Fibroblast of the aortic adventitia (primary cell): Measurements from ENCODE around the gene HTR4. TPM values are rescaled to one million over a fixed set of nuclear protein-coding genes. Genes with fewer than 3 reads are reported as not detected.

Source experiments
- DNase-seq: peaks from one replicate; pipeline ENCODE4 v3.0.0-alpha.2; 2010; ENCODE audit warnings: low read depth
- H3K4me3 ChIP-seq: 2 replicates; pipeline ENCODE4 v1.5.1; 2011; ENCODE audit warnings: low read depth, mild to moderate bottlenecking, control low read depth, low read length, moderate library complexity
- CTCF ChIP-seq: IDR thresholded peaks from 2 replicates; pipeline ENCODE4 v1.5.1; 2011; ENCODE audit warnings: mild to moderate bottlenecking, low read length, control low read depth, inconsistent platforms; ENCODE audit not compliant: insufficient read depth
- total RNA-seq: library from RNA; depleted of rRNA; stranded (reverse); fragments of >200 nt; gene quantifications from 2 replicates; pipeline ENCODE4 v1.2.3, GENCODE V29; 2012; ENCODE audit warnings: low replicate concordance

The HTR4 gene
- total RNA-seq, 1 donor: 0.18 TPM

- no peak overlapping the region for H3K4me3 ChIP-seq
- no peak for DNase-seq
- no peak for TF ChIP-seq CTCF
Observed at GRCh38 chr5:148663509-148663908, 9.2 kb upstream of the HTR4 start.

- no peak for DNase-seq
- TF ChIP-seq CTCF: no peak
- H3K4me3 ChIP-seq: no peak overlapping the region
Observed at GRCh38 chr5:148660346-148660660, 6.0 kb upstream of the HTR4 start.

GRCh38 chr5:148659641-148660345, 5.5 kb upstream of the HTR4 start:
- no peak for DNase-seq
- no peak for TF ChIP-seq CTCF
- no peak overlapping the region for H3K4me3 ChIP-seq

- H3K4me3 ChIP-seq: no peak overlapping the region
- TF ChIP-seq CTCF: no peak
- DNase-seq: no peak
Observed at GRCh38 chr5:148653291-148653835, 964 bp downstream of the HTR4 start.

- DNase-seq: no peak
- no peak for TF ChIP-seq CTCF
- H3K4me3 ChIP-seq: no peak overlapping the region
Observed at GRCh38 chr5:148651528-148651927, 2.8 kb downstream of the HTR4 start.

- H3K4me3 ChIP-seq: no peak overlapping the region
- TF ChIP-seq CTCF: no peak
- DNase-seq: no peak
Observed at GRCh38 chr5:148645527-148645926, 8.8 kb downstream of the HTR4 start.

GRCh38 chr5:148641735-148642134, 12.6 kb downstream of the HTR4 start:
- DNase-seq: no peak

More at GRCh38 chr5:148641735-148642134, 12.6 kb downstream of the HTR4 start:
- no peak for TF ChIP-seq CTCF
- H3K4me3 ChIP-seq: no peak overlapping the region
